WTC11 (cell line): ENCODE results near the gene OSBPL9. TPM values are rescaled to one million over a fixed set of nuclear protein-coding genes. Genes with fewer than 3 reads are reported as not detected.

ENCODE experiments used
- ATAC-seq: fragments of 200-7000 bp; cut with Tn5 transposase; 2 replicates; pipeline ENCODE4 v1.10.0; 2021; ENCODE audit warnings: mild to moderate bottlenecking, moderate library complexity
- CTCF ChIA-PET: fragments of 300-600 bp; sonication (Branson Sonifier 250); formaldehyde crosslinking; loops from one replicate; lab custom pipeline; 2021; ENCODE audit warnings: antibody characterized with exemption; lab: Charles Lee
- POLR2A ChIA-PET: fragments of 350-600 bp; sonication (Branson Sonifier 250); formaldehyde crosslinking; loops from one replicate; lab custom pipeline; 2021; ENCODE audit warnings: antibody characterized with exemption; lab: Charles Lee
- DNase-seq: peaks from one replicate; pipeline ENCODE4 v3.0.0; 2021; ENCODE audit warnings: low spot score
- H3K27ac Mint-ChIP-seq: 2 replicates; pipeline ENCODE4 v1.8.0; 2021; ENCODE audit warnings: mixed read lengths
- H3K27me3 Mint-ChIP-seq: 2 replicates; pipeline ENCODE4 v1.8.0; 2021; ENCODE audit warnings: low read depth, mild to moderate bottlenecking, moderate library complexity, mixed read lengths
- H3K36me3 Mint-ChIP-seq: 2 replicates; pipeline ENCODE4 v1.8.0; 2021; ENCODE audit warnings: mixed read lengths
- H3K4me1 Mint-ChIP-seq: 2 replicates; pipeline ENCODE4 v1.8.0; 2022; ENCODE audit warnings: mixed read lengths
- H3K4me3 Mint-ChIP-seq: 2 replicates; pipeline ENCODE4 v1.8.0; 2021; ENCODE audit warnings: mild to moderate bottlenecking, moderate library complexity, mixed read lengths
- H3K9me3 Mint-ChIP-seq: 2 replicates; pipeline ENCODE4 v1.8.0; 2021; ENCODE audit warnings: mixed read lengths
- E2F1 ChIP-seq: sonication (generic); formaldehyde crosslinking; IDR thresholded peaks from 2 replicates; pipeline ENCODE4 v1.8.0; 2022; ENCODE audit warnings: mild to moderate bottlenecking, missing genetic modification reagents
- EMX1 ChIP-seq: fragments of 250-450 bp; sonication (Bioruptor Pico); IDR thresholded peaks from 2 replicates; pipeline ENCODE4 v1.8.0; 2021; ENCODE audit warnings: mild to moderate bottlenecking
- ETV6 ChIP-seq: sonication (generic); formaldehyde crosslinking; IDR thresholded peaks from 2 replicates; pipeline ENCODE4 v1.8.1; 2022; ENCODE audit warnings: mild to moderate bottlenecking, missing genetic modification reagents
- GRHL2 ChIP-seq: fragments of 250-450 bp; sonication (Bioruptor Pico); IDR thresholded peaks from 2 replicates; pipeline ENCODE4 v1.8.0; 2022; ENCODE audit warnings: mild to moderate bottlenecking, moderate library complexity; ENCODE audit not compliant: insufficient replicate concordance, severe bottlenecking
- HMGA2 ChIP-seq: fragments of 250-450 bp; sonication (Bioruptor Pico); IDR thresholded peaks from 2 replicates; pipeline ENCODE4 v1.4.0; 2021; ENCODE audit warnings: mild to moderate bottlenecking, moderate library complexity
- JUN ChIP-seq: sonication (generic); formaldehyde crosslinking; IDR thresholded peaks from 2 replicates; pipeline ENCODE4 v1.8.0; 2023; ENCODE audit warnings: mild to moderate bottlenecking, missing genetic modification reagents
- NFE2L1 ChIP-seq: sonication (generic); formaldehyde crosslinking; IDR thresholded peaks from 2 replicates; pipeline ENCODE4 v1.8.1; 2023; ENCODE audit warnings: missing genetic modification reagents
- NR3C1 ChIP-seq: sonication (generic); formaldehyde crosslinking; conservative IDR thresholded peaks from 2 replicates; pipeline ENCODE4 v1.8.1; 2023; ENCODE audit warnings: low read depth, mild to moderate bottlenecking, missing genetic modification reagents
- PRDM15 ChIP-seq: sonication (generic); formaldehyde crosslinking; IDR thresholded peaks from 2 replicates; pipeline ENCODE4 v1.8.0; 2022; ENCODE audit warnings: missing genetic modification reagents
- SOX15 ChIP-seq: fragments of 250-450 bp; sonication (Bioruptor Pico); IDR thresholded peaks from 2 replicates; pipeline ENCODE4 v1.9.0; 2021; ENCODE audit warnings: mild to moderate bottlenecking
- TCF7 ChIP-seq: sonication (generic); formaldehyde crosslinking; IDR thresholded peaks from 2 replicates; pipeline ENCODE4 v1.8.0; 2022; ENCODE audit warnings: mild to moderate bottlenecking, low read depth, missing genetic modification reagents, moderate library complexity
- TEAD4 ChIP-seq: sonication (generic); formaldehyde crosslinking; IDR thresholded peaks from 2 replicates; pipeline ENCODE4 v1.8.0; 2022; ENCODE audit warnings: mild to moderate bottlenecking, missing genetic modification reagents
- ZBTB21 ChIP-seq: sonication (generic); formaldehyde crosslinking; IDR thresholded peaks from 2 replicates; pipeline ENCODE4 v1.8.1; 2023; ENCODE audit warnings: mild to moderate bottlenecking, missing genetic modification reagents, borderline replicate concordance
- ZBTB43 ChIP-seq: sonication (generic); formaldehyde crosslinking; IDR thresholded peaks from 2 replicates; pipeline ENCODE4 v1.8.1; 2023; ENCODE audit warnings: mild to moderate bottlenecking, missing genetic modification reagents
- ZNF232 ChIP-seq: sonication (generic); formaldehyde crosslinking; IDR thresholded peaks from 2 replicates; pipeline ENCODE4 v1.8.0; 2022; ENCODE audit warnings: mild to moderate bottlenecking, missing genetic modification reagents
- total RNA-seq: library from RNA; stranded (reverse); gene quantifications from 3 replicates; pipeline ENCODE4 v1.2.3, GENCODE V29; 2021
- TF ChIP-seq, protein P1 (sequence below): sonication (generic); formaldehyde crosslinking; IDR thresholded peaks from 2 replicates; pipeline ENCODE4 v1.8.0; 2023; ENCODE audit warnings: missing genetic modification reagents, mild to moderate bottlenecking, borderline replicate concordance
- TF ChIP-seq, protein P2 (sequence below): sonication (generic); formaldehyde crosslinking; IDR thresholded peaks from 2 replicates; pipeline ENCODE4 v1.8.1; 2023; ENCODE audit warnings: mild to moderate bottlenecking, missing genetic modification reagents
- TF ChIP-seq, protein P3 (sequence below): sonication (generic); formaldehyde crosslinking; IDR thresholded peaks from 2 replicates; pipeline ENCODE4 v1.8.0; 2023; ENCODE audit warnings: missing genetic modification reagents
- TF ChIP-seq, protein P4 (sequence below): sonication (generic); formaldehyde crosslinking; conservative IDR thresholded peaks from 2 replicates; pipeline ENCODE4 v1.8.1; 2022; ENCODE audit warnings: mild to moderate bottlenecking, missing genetic modification reagents

The OSBPL9 gene
- total RNA-seq, 1 experiment from 2014 or later, result 55.6 TPM

DNA sequence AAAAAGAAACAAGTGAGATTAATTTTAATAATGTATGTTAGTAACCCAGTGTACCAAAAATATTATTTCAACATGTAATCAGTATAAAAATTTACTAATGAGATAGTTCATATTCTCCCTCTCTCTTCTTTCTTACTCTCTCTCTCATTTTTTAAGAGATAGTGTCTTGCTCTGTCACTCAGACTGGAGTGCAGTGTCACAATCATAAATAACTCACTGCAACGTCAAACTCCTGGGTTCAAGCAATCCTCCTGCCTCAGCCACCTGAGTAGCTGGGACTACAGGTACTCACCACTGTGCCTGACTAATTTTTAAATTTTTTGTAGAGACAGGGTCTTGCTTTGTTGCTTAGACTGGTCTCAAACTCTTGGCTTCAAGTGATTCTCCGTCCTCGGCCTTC, 137.8 kb downstream of the OSBPL9 start:
- POLR2A ChIA-PET, result no interaction called here
- H3K27me3 Mint-ChIP-seq, result no peaks in the 10 kb centered on the region
- no peak for DNase-seq
- TF ChIP-seq ZBTB43 (CRISPR knock-in tag) (no peak), SOX15 (CRISPR knock-in tag) (no peak), NR3C1 (CRISPR knock-in tag) (no peak), GRHL2 (CRISPR knock-in tag) (no peak), ZBTB21 (CRISPR knock-in tag) (no peak), ETV6 (CRISPR knock-in tag) (no peak)
- TF ChIP-seq, protein P1, sequence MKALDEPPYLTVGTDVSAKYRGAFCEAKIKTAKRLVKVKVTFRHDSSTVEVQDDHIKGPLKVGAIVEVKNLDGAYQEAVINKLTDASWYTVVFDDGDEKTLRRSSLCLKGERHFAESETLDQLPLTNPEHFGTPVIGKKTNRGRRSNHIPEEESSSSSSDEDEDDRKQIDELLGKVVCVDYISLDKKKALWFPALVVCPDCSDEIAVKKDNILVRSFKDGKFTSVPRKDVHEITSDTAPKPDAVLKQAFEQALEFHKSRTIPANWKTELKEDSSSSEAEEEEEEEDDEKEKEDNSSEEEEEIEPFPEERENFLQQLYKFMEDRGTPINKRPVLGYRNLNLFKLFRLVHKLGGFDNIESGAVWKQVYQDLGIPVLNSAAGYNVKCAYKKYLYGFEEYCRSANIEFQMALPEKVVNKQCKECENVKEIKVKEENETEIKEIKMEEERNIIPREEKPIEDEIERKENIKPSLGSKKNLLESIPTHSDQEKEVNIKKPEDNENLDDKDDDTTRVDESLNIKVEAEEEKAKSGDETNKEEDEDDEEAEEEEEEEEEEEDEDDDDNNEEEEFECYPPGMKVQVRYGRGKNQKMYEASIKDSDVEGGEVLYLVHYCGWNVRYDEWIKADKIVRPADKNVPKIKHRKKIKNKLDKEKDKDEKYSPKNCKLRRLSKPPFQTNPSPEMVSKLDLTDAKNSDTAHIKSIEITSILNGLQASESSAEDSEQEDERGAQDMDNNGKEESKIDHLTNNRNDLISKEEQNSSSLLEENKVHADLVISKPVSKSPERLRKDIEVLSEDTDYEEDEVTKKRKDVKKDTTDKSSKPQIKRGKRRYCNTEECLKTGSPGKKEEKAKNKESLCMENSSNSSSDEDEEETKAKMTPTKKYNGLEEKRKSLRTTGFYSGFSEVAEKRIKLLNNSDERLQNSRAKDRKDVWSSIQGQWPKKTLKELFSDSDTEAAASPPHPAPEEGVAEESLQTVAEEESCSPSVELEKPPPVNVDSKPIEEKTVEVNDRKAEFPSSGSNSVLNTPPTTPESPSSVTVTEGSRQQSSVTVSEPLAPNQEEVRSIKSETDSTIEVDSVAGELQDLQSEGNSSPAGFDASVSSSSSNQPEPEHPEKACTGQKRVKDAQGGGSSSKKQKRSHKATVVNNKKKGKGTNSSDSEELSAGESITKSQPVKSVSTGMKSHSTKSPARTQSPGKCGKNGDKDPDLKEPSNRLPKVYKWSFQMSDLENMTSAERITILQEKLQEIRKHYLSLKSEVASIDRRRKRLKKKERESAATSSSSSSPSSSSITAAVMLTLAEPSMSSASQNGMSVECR (CRISPR knock-in tag), result no peak
- TF ChIP-seq, all 79 proteins: peak for 0
- Mint-ChIP-seq H3K36me3 (peaks cover 6% of the 10 kb centered on the region), H3K27ac (no peak overlapping the region), H3K4me3 (no peak overlapping the region), H3K9me3 (no peaks in the 10 kb centered on the region), H3K4me1 (no peaks in the 10 kb centered on the region)
- CTCF ChIA-PET, result no interaction called here
- no peak for ATAC-seq

DNA sequence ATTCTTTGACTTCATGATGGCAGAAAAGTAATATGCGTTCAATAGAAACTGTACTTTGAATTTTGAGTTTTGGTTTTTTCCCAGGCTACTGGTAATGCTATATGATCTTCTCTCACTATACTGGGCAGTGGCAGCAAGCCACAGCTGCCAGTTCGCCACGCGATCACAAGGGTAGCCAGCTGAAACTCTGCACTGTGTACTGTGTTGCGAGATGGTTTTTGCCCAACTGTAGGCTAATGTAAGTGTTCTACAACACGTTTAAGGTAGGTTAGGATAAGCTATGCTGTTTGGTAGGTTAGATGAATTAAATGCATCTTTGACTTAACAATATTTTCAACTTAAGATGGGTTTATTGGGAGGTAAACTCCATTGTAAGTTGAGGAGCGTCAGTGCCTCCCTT, 138.5 kb downstream of the OSBPL9 start:
- ATAC-seq (no peak), DNase-seq (no peak)
- Mint-ChIP-seq H3K9me3 (no peaks in the 10 kb centered on the region), H3K27ac (no peak overlapping the region), H3K27me3 (no peaks in the 10 kb centered on the region), H3K4me3 (no peak overlapping the region), H3K4me1 (no peaks in the 10 kb centered on the region), H3K36me3 (peaks cover 6% of the 10 kb centered on the region)
- CTCF ChIA-PET, result interaction anchor here (0.6 to 1.1 kb wide), 2 partner anchors 14 to 20 kb away, joined by 3 to 5 read pairs; no protein-coding TSS in a partner anchor
- POLR2A ChIA-PET, result no interaction called here
- TF ChIP-seq E2F1 (CRISPR knock-in tag) (no peak), ZNF232 (CRISPR knock-in tag) (no peak), SOX15 (CRISPR knock-in tag) (no peak), PRDM15 (CRISPR knock-in tag) (no peak), EMX1 (no peak), TEAD4 (CRISPR knock-in tag) (no peak), JUN (CRISPR knock-in tag) (no peak), TCF7 (CRISPR knock-in tag) (no peak), HMGA2 (CRISPR knock-in tag) (no peak), NFE2L1 (CRISPR knock-in tag) (no peak), ZBTB43 (CRISPR knock-in tag) (no peak), NR3C1 (CRISPR knock-in tag) (no peak)
- TF ChIP-seq, protein P2, sequence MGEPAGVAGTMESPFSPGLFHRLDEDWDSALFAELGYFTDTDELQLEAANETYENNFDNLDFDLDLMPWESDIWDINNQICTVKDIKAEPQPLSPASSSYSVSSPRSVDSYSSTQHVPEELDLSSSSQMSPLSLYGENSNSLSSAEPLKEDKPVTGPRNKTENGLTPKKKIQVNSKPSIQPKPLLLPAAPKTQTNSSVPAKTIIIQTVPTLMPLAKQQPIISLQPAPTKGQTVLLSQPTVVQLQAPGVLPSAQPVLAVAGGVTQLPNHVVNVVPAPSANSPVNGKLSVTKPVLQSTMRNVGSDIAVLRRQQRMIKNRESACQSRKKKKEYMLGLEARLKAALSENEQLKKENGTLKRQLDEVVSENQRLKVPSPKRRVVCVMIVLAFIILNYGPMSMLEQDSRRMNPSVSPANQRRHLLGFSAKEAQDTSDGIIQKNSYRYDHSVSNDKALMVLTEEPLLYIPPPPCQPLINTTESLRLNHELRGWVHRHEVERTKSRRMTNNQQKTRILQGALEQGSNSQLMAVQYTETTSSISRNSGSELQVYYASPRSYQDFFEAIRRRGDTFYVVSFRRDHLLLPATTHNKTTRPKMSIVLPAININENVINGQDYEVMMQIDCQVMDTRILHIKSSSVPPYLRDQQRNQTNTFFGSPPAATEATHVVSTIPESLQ (CRISPR knock-in tag), result no peak
- TF ChIP-seq, protein P3, sequence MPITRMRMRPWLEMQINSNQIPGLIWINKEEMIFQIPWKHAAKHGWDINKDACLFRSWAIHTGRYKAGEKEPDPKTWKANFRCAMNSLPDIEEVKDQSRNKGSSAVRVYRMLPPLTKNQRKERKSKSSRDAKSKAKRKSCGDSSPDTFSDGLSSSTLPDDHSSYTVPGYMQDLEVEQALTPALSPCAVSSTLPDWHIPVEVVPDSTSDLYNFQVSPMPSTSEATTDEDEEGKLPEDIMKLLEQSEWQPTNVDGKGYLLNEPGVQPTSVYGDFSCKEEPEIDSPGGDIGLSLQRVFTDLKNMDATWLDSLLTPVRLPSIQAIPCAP (CRISPR knock-in tag), result no peak
- TF ChIP-seq, protein P4, sequence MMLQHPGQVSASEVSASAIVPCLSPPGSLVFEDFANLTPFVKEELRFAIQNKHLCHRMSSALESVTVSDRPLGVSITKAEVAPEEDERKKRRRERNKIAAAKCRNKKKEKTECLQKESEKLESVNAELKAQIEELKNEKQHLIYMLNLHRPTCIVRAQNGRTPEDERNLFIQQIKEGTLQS, result no peak
